Measurements from ENCODE around the gene TBC1D4. TPM values are rescaled to one million over a fixed set of nuclear protein-coding genes. Genes with fewer than 3 reads are reported as not detected.

The TBC1D4 gene
- total and polyA plus RNA-seq, 9 of the 15 experiments (the other 6 are each of a cell fraction or from before 2014, with no cell fraction given) = 2.8 to 12.3 (median 7.0) TPM

- in situ Hi-C loops (cut with MboI) = no loop called here
- Histone ChIP-seq H3K4me3 (no peak overlapping the region), H3K4me2 (ENCODE audit: insufficient read depth, low read length) (no peak overlapping the region), H3K9me1 (ENCODE audit: control insufficient read depth, insufficient read depth, low read length) (no peaks in the 10 kb centered on the region), H3K9ac (ENCODE audit: insufficient read depth in 1 of 2, low read depth in 2 of 2, low read length in 2 of 2) (no peak overlapping the region), H3K36me3 (ENCODE audit: control insufficient read depth, insufficient read depth, low read length) (no peaks in the 10 kb centered on the region), H2AFZ (ENCODE audit: low read depth, low read length) (no peak overlapping the region), H3K79me2 (ENCODE audit: control insufficient read depth, insufficient read depth, low read length) (no peaks in the 10 kb centered on the region), H3K27me3 (ENCODE audit: control insufficient read depth in 2 of 2, insufficient read depth in 2 of 2, low read length in 2 of 2) (no peaks in the 10 kb centered on the region), H4K20me1 (replicated peaks; ENCODE audit: control insufficient read depth, insufficient read depth, low read length) (no peaks in the 10 kb centered on the region), H3K4me1 (replicated peaks in 1 of 2; ENCODE audit: control insufficient read depth in 2 of 2, insufficient read depth in 2 of 2, low read length in 2 of 2) (no peaks in the 10 kb centered on the region; a peak in 1 of 5 replicates), H3K9me3 (replicated peaks; ENCODE audit: control insufficient read depth, insufficient read depth, low read depth, low read length) (no peaks in the 10 kb centered on the region), H3K27ac (ENCODE audit: extremely low read depth, low read depth, low read length) (no peak overlapping the region)
- no TSS peak for BruUV-seq (replicated peaks)
- WGBS (ENCODE audit: insufficient coverage, low coverage, missing lambda C conversion rate) = 52% methylated on average over 7 of the region's 8 CpGs
- ATAC-seq (no peak), DNase-seq (ENCODE audit: extremely low read depth in 1 of 4, low spot score in 3 of 4) (no peak), FAIRE-seq (no peak)
- ChIA-PET POLR2A (no interaction called here), CTCF (ENCODE audit: low intra/inter-chr PET ratio) (no interaction called here)
- intact Hi-C loops (cut with micrococcal nuclease) = no loop called here
- TF ChIP-seq POLR2G (IDR thresholded peaks at IDR 0.05; ENCODE audit: low read depth, low read length) (no peak), NR4A1 (CRISPR knock-in tag; IDR thresholded peaks at IDR 0.05) (no peak), NR4A1 (tag; IDR thresholded peaks at IDR 0.05) (no peak), BRF1 (IDR thresholded peaks at IDR 0.05; ENCODE audit: borderline replicate concordance, extremely low read depth, insufficient read length) (no peak), ZNF436 (CRISPR knock-in tag; IDR thresholded peaks at IDR 0.05) (no peak), SMARCA4 (IDR thresholded peaks at IDR 0.05) (no peak), EWSR1 (IDR thresholded peaks at IDR 0.05; ENCODE audit: borderline replicate concordance, low read depth, partially characterized antibody) (no peak), ZBTB8A (IDR thresholded peaks at IDR 0.05; ENCODE audit: partially characterized antibody) (no peak), CREBBP (IDR thresholded peaks at IDR 0.05; ENCODE audit: low read depth, low read length) (no peak), ELF1 (tag; IDR thresholded peaks at IDR 0.05) (no peak)
These were observed 171.9 kb downstream of the TBC1D4 start for GRCh38 chr13:75309981-75310580.

All from K562 (cell line).